HG03520 (cell line): ENCODE measurements around the gene EFR3B.
"Not testable (repeated sequence)": the region's sequence is repeated elsewhere in the genome, so short reads cannot be mapped to it uniquely, and the experiment has no call there.

ENCODE experiments used
- ATAC-seq: cut with Tn5 transposase; IDR thresholded peaks from one replicate; pipeline ENCODE4 v1.9.1; 2021; ENCODE audit warnings: mild to moderate bottlenecking, moderate library complexity; ENCODE audit not compliant: unreplicated experiment

EFR3B gene

GRCh38 chr2:25104736-25105135 lies 62.9 kb downstream of the EFR3B start:
- no peak for ATAC-seq

GRCh38 chr2:25105336-25106085 lies 63.6 kb downstream of the EFR3B start:
- no peak for ATAC-seq

GRCh38 chr2:25109822-25110221 lies 67.9 kb downstream of the EFR3B start:
- no peak for ATAC-seq

GRCh38 chr2:25112113-25112512 lies 70.2 kb downstream of the EFR3B start:
- ATAC-seq: no peak

GRCh38 chr2:25115249-25115883 lies 73.5 kb downstream of the EFR3B start:
- no peak for ATAC-seq

- ATAC-seq: no peak
Measured at GRCh38 chr2:25115902-25116301, 74.0 kb downstream of the EFR3B start.

- no peak for ATAC-seq
Measured at GRCh38 chr2:25116956-25117355, 75.1 kb downstream of the EFR3B start.

GRCh38 chr2:25119263-25119662 lies 77.4 kb downstream of the EFR3B start:
- ATAC-seq: no peak

GRCh38 chr2:25122367-25122766 lies 80.5 kb downstream of the EFR3B start:
- no peak for ATAC-seq

- no peak for ATAC-seq
Measured at GRCh38 chr2:25123682-25124081, 81.8 kb downstream of the EFR3B start.

GRCh38 chr2:25125189-25125588 lies 83.3 kb downstream of the EFR3B start:
- no peak for ATAC-seq

- ATAC-seq: no peak
Measured at GRCh38 chr2:25125976-25126375, 84.1 kb downstream of the EFR3B start.

- ATAC-seq: not testable (repeated sequence)
Measured at GRCh38 chr2:25127071-25127470, 85.2 kb downstream of the EFR3B start.

GRCh38 chr2:25127646-25128045 lies 85.8 kb downstream of the EFR3B start:
- no peak for ATAC-seq

GRCh38 chr2:25129901-25130520 lies 88.1 kb downstream of the EFR3B start:
- ATAC-seq: no peak

GRCh38 chr2:25131253-25131566 lies 89.3 kb downstream of the EFR3B start:
- ATAC-seq: no peak

GRCh38 chr2:25131567-25132298 lies 89.9 kb downstream of the EFR3B start:
- ATAC-seq: no peak

- ATAC-seq: no peak
Measured at GRCh38 chr2:25132299-25132635, 90.4 kb downstream of the EFR3B start.

GRCh38 chr2:25132693-25133092 lies 90.8 kb downstream of the EFR3B start:
- ATAC-seq: no peak

GRCh38 chr2:25140535-25140934 lies 98.7 kb downstream of the EFR3B start:
- not testable (repeated sequence) for ATAC-seq

GRCh38 chr2:25141120-25141519 lies 99.2 kb downstream of the EFR3B start:
- no peak for ATAC-seq

GRCh38 chr2:25145803-25146202 lies 103.9 kb downstream of the EFR3B start:
- no peak for ATAC-seq
